Retinal pigment epithelial cell (primary cell): ENCODE data around the gene FABP1.

Experiments
- DNase-seq: peaks from one replicate; pipeline ENCODE4 v3.0.0-alpha.2; 2010; ENCODE audit warnings: low read depth
- H3K4me3 ChIP-seq: 2 replicates; pipeline ENCODE4 v1.5.1; 2011; ENCODE audit warnings: mild to moderate bottlenecking, low read length, control low read depth, moderate library complexity
- TF ChIP-seq, protein P1 (sequence below): conservative IDR thresholded peaks from 2 replicates; pipeline ENCODE4 v1.5.1; 2011; ENCODE audit warnings: low read depth, low read length, control low read depth, inconsistent platforms

Gene FABP1

GRCh38 chr2:88090446-88091283 lies 37.2 kb downstream of the FABP1 start:
- TF ChIP-seq, protein P1, sequence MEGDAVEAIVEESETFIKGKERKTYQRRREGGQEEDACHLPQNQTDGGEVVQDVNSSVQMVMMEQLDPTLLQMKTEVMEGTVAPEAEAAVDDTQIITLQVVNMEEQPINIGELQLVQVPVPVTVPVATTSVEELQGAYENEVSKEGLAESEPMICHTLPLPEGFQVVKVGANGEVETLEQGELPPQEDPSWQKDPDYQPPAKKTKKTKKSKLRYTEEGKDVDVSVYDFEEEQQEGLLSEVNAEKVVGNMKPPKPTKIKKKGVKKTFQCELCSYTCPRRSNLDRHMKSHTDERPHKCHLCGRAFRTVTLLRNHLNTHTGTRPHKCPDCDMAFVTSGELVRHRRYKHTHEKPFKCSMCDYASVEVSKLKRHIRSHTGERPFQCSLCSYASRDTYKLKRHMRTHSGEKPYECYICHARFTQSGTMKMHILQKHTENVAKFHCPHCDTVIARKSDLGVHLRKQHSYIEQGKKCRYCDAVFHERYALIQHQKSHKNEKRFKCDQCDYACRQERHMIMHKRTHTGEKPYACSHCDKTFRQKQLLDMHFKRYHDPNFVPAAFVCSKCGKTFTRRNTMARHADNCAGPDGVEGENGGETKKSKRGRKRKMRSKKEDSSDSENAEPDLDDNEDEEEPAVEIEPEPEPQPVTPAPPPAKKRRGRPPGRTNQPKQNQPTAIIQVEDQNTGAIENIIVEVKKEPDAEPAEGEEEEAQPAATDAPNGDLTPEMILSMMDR = no peak
- H3K4me3 ChIP-seq = no peak overlapping the region
- DNase-seq = no peak

DNA sequence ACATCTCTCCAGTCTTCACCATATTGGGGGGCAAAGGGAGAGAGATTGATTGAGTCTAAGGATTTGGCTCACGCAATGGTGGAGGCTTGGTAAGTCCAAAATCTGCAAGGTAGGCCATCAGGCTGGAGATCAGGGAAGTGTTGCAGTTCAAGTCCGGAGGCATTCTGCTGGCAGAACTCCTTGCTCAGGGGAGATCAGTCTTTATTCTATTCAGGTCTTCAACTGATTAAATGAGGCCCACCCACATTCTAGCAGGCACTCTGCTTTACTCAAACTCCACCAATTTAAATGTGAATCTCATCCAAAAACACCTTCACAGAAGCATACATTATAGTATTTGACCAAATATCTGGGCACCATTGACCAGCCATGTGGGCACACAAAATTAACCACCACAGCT lies 38.9 kb downstream of the FABP1 start:
- DNase-seq = no peak
- no peak overlapping the region for H3K4me3 ChIP-seq
- TF ChIP-seq, protein P1 = no peak

- no peak overlapping the region for H3K4me3 ChIP-seq
- TF ChIP-seq, protein P1 = no peak
- no peak for DNase-seq
These were observed 40.1 kb downstream of the FABP1 start for GRCh38 chr2:88087763-88088162.

- no peak for DNase-seq
- TF ChIP-seq, protein P1 = no peak
- no peak overlapping the region for H3K4me3 ChIP-seq
These were observed 40.8 kb downstream of the FABP1 start for GRCh38 chr2:88087073-88087472.

- no peak for DNase-seq
- TF ChIP-seq, protein P1 = no peak
- no peak overlapping the region for H3K4me3 ChIP-seq
These were observed 41.5 kb downstream of the FABP1 start for GRCh38 chr2:88086401-88086800.

DNA sequence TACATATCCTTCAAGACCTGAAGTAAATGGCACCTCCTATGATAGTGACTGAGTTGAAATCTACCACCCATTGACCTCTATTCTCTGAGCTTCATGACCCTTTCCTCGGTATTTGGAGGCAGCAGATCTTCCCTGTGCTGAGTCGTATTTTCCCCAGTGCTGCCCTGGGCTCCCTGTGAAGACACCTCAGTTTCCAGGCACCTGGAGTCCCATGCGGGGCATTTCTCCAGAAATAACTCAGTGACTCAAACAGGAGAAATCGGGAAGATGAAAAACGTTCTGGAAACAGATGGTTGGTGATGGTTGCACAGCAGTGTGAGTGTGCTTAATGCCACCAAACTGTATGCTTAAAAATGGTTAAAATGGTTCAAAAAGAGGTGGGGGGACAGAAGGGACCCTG lies 42.3 kb downstream of the FABP1 start:
- no peak for DNase-seq
- no peak overlapping the region for H3K4me3 ChIP-seq
- TF ChIP-seq, protein P1 = no peak

- DNase-seq = no peak
- no peak overlapping the region for H3K4me3 ChIP-seq
- TF ChIP-seq, protein P1 = no peak
These were observed 42.8 kb downstream of the FABP1 start for GRCh38 chr2:88085099-88085498.
